MCF 10A (cell line): ENCODE results near the gene UCP2. TPM values are rescaled to one million over a fixed set of nuclear protein-coding genes. Genes with fewer than 3 reads are reported as not detected.
"Not testable (repeated sequence)": the region's sequence is repeated elsewhere in the genome, so short reads cannot be mapped to it uniquely, and the experiment has no call there.

Experiments used
- BruUV-seq: library from RNA; stranded (reverse); fragments of 400-500 nt; replicated peaks from 2 replicates; lab custom pipeline; 2021; lab: Mats Ljungman, UMichigan
- CTCF ChIA-PET: fragments of 300-600 bp; sonication (Branson Sonifier 250); formaldehyde crosslinking; extraction: SDS; loops from one replicate; lab custom pipeline; 2021; ENCODE audit warnings: antibody characterized with exemption, inconsistent platforms; lab: Yijun Ruan, JAX
- POLR2A ChIA-PET: fragments of 300-600, 350-650 bp; sonication (Branson Sonifier 250); formaldehyde crosslinking; extraction: SDS; loops from one replicate; lab custom pipeline; 2020; ENCODE audit warnings: antibody characterized with exemption, inconsistent platforms; lab: Yijun Ruan, JAX
- DNase-seq: peaks from one replicate; pipeline ENCODE4 v3.0.0-alpha.2; 2018; ENCODE audit not compliant: unreplicated experiment
- H3K27ac Mint-ChIP-seq: one replicate; pipeline ENCODE4 v1.8.0; 2022; ENCODE audit warnings: mild to moderate bottlenecking, low read depth, mixed read lengths; ENCODE audit not compliant: unreplicated experiment
- H3K27me3 Mint-ChIP-seq: one replicate; pipeline ENCODE4 v1.8.0; 2022; ENCODE audit warnings: mixed read lengths; ENCODE audit not compliant: insufficient read depth, unreplicated experiment
- H3K36me3 Mint-ChIP-seq: one replicate; pipeline ENCODE4 v1.8.0; 2022; ENCODE audit warnings: mild to moderate bottlenecking, moderate library complexity, mixed read lengths; ENCODE audit not compliant: insufficient read depth, unreplicated experiment
- H3K4me1 Mint-ChIP-seq: one replicate; pipeline ENCODE4 v1.8.0; 2022; ENCODE audit warnings: mixed read lengths; ENCODE audit not compliant: insufficient read depth, unreplicated experiment
- H3K4me3 Mint-ChIP-seq: one replicate; pipeline ENCODE4 v1.8.0; 2022; ENCODE audit warnings: mild to moderate bottlenecking, moderate library complexity, mixed read lengths; ENCODE audit not compliant: unreplicated experiment
- H3K9me3 Mint-ChIP-seq: one replicate; pipeline ENCODE4 v1.8.0; 2022; ENCODE audit warnings: mixed read lengths; ENCODE audit not compliant: unreplicated experiment
- intact Hi-C: fragments of 100-400 bp; cut with micrococcal nuclease; formaldehyde crosslinking; loops from 2 replicates; pipeline ENCODE4 v1.14.1; 2022
- total RNA-seq: library from RNA; stranded (reverse); gene quantifications from 2 replicates; pipeline ENCODE4 v1.2.3, GENCODE V29; 2022
- TF ChIP-seq, protein P1 (sequence below): fragments of 200-600 bp; IDR thresholded peaks from one replicate; pipeline ENCODE4 v1.8.0; 2022; ENCODE audit warnings: antibody characterized with exemption, mild to moderate bottlenecking; ENCODE audit not compliant: unreplicated experiment

UCP2 gene
- total RNA-seq, 1 experiment from 2014 or later = not detected

DNA sequence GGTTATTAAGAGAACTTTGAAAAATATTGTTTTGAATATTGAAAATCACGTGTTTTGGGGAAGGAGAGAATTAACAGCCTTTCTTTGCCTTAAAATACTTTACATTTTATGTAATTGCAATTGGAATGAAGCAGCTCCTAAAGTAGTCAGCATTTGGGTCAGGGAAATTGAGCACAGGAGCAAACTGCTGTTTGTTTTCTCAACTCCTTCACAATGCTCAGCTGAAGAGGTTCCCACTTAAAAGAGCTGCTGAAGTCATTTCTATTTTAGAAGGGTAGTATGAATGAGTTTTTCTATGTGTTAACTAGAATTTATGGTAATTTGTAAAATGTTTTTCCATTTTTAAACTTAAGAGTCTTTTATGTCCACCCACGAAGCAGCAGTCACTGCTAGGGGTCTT is 8.1 kb upstream of the UCP2 start:
- Mint-ChIP-seq H3K36me3 (no peaks in the 10 kb centered on the region), H3K4me3 (no peak overlapping the region), H3K4me1 (no peaks in the 10 kb centered on the region), H3K27me3 (no peaks in the 10 kb centered on the region), H3K9me3 (no peaks in the 10 kb centered on the region), H3K27ac (no peak overlapping the region)
- ChIA-PET POLR2A (no interaction called here), CTCF (no interaction called here)
- DNase-seq = no peak
- TF ChIP-seq, protein P1, sequence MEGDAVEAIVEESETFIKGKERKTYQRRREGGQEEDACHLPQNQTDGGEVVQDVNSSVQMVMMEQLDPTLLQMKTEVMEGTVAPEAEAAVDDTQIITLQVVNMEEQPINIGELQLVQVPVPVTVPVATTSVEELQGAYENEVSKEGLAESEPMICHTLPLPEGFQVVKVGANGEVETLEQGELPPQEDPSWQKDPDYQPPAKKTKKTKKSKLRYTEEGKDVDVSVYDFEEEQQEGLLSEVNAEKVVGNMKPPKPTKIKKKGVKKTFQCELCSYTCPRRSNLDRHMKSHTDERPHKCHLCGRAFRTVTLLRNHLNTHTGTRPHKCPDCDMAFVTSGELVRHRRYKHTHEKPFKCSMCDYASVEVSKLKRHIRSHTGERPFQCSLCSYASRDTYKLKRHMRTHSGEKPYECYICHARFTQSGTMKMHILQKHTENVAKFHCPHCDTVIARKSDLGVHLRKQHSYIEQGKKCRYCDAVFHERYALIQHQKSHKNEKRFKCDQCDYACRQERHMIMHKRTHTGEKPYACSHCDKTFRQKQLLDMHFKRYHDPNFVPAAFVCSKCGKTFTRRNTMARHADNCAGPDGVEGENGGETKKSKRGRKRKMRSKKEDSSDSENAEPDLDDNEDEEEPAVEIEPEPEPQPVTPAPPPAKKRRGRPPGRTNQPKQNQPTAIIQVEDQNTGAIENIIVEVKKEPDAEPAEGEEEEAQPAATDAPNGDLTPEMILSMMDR = no peak
- intact Hi-C loops = no loop called here
- BruUV-seq = no TSS peak

DNA sequence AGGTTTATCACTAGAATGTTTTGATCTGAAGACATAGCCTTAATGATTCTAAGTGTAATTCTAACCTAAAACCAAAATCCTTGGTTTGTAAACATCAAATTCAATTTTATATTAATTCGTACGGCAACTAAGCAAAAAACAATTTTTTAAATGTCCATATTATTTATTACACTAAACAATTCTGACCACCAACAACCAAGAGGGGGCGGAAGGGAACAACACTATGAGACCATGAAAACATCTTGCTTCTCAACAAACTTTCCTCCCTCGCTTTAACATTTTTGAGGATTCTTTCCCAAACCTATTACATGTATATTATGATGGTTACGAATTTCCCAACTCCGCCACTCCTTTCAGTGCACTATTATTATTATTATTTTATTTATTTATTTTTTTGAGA is 6.5 kb upstream of the UCP2 start:
- TF ChIP-seq, protein P1 = no peak
- CTCF ChIA-PET = interaction anchor here (0.7 kb wide), 1 partner anchor 29 kb away, joined by 4 read pairs; no protein-coding TSS in a partner anchor
- POLR2A ChIA-PET = interaction anchor here (0.7 kb wide), 1 partner anchor 205 kb away, joined by 3 read pairs; no protein-coding TSS in a partner anchor
- peak; percentile 13 for DNase-seq
- Mint-ChIP-seq H3K27ac (no peak overlapping the region), H3K36me3 (no peaks in the 10 kb centered on the region), H3K4me3 (no peak overlapping the region), H3K27me3 (no peaks in the 10 kb centered on the region), H3K4me1 (no peaks in the 10 kb centered on the region), H3K9me3 (no peaks in the 10 kb centered on the region)
- intact Hi-C loops = no loop called here
- no TSS peak for BruUV-seq

DNA sequence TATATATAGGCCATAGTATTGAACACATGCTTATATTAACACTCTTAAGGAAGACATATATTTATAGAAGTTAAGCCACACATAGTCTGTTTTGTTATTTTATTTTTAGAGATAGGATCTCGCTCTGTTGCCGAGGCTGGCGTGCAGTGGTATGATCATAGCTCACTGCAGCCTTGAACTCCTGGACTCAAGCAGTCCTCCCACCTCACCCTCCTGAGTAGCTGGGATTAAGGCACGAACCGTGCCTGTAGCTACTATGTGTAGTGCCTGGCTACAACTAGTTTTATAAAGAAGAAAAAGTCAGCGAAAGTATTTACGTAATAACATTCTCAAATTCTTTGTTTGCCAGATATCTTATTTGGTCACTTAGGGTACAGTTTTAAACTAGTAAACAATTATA is 5.6 kb upstream of the UCP2 start:
- no peaks in the 10 kb centered on the region for H3K36me3 Mint-ChIP-seq
- DNase-seq = no peak
- POLR2A ChIA-PET = interaction anchor here (0.7 kb wide), 1 partner anchor 206 kb away, joined by 3 read pairs; no protein-coding TSS in a partner anchor
- TF ChIP-seq, protein P1 = no peak
- no peak overlapping the region for H3K27ac Mint-ChIP-seq
- intact Hi-C loops = no loop called here
- H3K4me1 Mint-ChIP-seq = no peaks in the 10 kb centered on the region
- CTCF ChIA-PET = no interaction called here
- no TSS peak for BruUV-seq
- no peaks in the 10 kb centered on the region for H3K27me3 Mint-ChIP-seq
- H3K9me3 Mint-ChIP-seq = no peaks in the 10 kb centered on the region
- H3K4me3 Mint-ChIP-seq = no peak overlapping the region

DNA sequence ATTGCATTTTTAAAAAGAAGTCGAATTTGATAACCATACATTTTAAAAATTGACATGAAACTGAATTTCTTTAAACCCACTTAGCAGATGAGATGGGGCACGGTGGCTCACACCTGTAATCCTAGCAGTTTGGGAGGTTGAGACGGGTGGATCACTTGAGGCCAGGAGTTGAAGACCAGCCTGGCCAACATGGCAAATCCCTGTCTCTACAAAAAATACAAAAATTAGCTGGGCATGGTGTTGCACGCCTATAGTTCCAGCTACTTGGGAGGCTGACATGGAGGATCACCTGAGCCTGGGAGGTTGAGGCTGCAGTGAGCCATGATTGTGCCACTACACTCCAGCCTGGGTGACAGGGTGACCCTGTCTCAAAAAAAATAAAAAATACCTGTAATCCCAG is 3.0 kb upstream of the UCP2 start:
- H3K4me3 Mint-ChIP-seq, H3K9me3 Mint-ChIP-seq, intact Hi-C loops, BruUV-seq, CTCF ChIA-PET, DNase-seq, H3K4me1 Mint-ChIP-seq, H3K27ac Mint-ChIP-seq, H3K27me3 Mint-ChIP-seq, POLR2A ChIA-PET, H3K36me3 Mint-ChIP-seq: not testable (repeated sequence)
